Mammary epithelial cell (primary cell): ENCODE measurements around the gene SYT12.

Experiments
- CTCF ChIP-seq, 2 donors: IDR thresholded peaks in 1 of 2; conservative IDR thresholded peaks in 1 of 2; 2 replicates each; pipeline ENCODE4 v1.5.1; 2011 to 2012; ENCODE audit warnings: inconsistent platforms in 2 of 2, low read length in 2 of 2, mild to moderate bottlenecking in 2 of 2, control low read depth in 1 of 2, low read depth in 1 of 2; ENCODE audit not compliant: insufficient read depth in 1 of 2; ENCODE audit errors: extremely low read depth in 1 of 2
- EZH2 ChIP-seq: IDR thresholded peaks from 2 replicates; pipeline ENCODE4 v1.6.1; 2012; ENCODE audit warnings: low read length, inconsistent platforms, borderline replicate concordance

GRCh38 chr11:66974724-66975404 lies 48.1 kb upstream of the SYT12 start, which contains the start of gene C11orf86:
- no peak for TF ChIP-seq CTCF (conservative IDR thresholded peaks at IDR 0.05 in 1 of 2, IDR thresholded peaks at IDR 0.05 in 1 of 2; ENCODE audit: extremely low read depth in 1 of 2, insufficient read depth in 1 of 2, low read depth in 1 of 2, low read length in 2 of 2)
- no peak for TF ChIP-seq EZH2
